NCI-H1417 treated with DMSO at 0.1 percent for 48 hours (cell line): Measurements from ENCODE around the gene MVD.
"Not testable (repeated sequence)": the region's sequence is repeated elsewhere in the genome, so short reads cannot be mapped to it uniquely, and the experiment has no call there.

Experiments
- DNase-seq: peaks from one replicate; lab custom pipeline; 2025; lab: John Stamatoyannopoulos, UW

Gene MVD

DNA sequence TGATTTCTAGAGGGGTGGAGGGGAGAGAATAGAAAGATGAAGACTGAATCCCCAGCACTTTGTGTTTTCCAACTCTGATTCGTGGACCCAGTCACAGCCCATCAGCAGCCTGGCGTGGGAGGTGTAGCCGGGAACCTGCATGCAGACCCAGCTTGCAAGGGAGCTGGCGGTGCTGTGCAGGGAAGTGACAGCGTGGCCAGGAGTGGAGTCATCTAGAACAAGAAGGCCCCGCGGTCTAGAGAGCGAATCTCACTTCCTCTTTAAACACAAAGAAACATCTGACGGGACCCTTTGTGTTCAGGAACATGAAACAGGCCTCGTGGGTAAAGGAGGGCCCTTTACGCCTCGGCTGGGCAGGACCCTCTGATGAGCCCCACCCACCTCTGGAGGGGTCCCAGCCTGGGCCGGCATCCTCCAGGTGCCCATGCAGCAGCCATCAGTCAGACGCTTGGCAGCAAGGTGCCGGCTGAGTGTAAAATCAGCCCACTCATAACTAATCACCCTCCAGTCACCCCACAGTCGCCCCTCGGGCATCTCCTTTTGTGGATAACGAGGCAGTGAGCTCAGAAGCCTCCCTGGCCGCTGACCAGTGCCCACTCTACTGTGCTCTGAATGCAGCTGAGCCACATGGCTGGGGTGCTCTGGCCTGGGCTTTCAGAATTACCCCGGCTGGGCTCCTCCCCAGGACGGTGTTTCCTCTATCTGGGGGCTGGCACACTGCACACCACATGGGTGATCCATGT is 19.0 kb upstream of the MVD start:
- DNase-seq: no peak

DNA sequence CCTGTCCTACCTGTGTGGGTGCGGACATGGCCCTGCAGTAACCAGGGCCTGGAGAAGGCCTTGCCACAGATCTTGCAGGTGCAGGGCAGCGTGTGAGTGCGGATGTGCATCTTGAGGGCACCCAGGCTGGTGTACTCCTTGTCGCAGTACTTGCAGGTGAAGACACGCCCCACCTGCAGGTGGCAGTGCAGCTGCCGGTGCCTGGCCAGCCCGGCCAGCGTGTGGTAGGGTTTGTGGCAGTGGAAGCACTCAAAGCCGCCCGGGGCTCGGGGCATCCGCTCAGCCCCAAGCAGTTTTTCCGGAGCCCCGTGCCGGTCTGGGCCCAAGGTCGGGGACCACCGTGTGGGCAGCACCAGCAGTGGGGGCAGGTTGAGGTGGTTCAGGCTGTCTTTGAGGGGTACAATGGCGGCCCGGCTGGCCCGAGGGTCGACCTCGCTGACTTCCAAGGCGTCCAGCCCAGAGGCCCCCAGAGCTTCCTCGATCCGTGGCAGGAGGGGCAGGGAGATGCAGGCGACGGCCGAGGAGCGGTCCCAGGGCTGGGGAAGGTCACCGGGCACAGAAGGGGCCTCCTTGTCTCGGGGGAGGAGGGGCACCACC is 18.3 kb upstream of the MVD start:
- DNase-seq: no peak

DNA sequence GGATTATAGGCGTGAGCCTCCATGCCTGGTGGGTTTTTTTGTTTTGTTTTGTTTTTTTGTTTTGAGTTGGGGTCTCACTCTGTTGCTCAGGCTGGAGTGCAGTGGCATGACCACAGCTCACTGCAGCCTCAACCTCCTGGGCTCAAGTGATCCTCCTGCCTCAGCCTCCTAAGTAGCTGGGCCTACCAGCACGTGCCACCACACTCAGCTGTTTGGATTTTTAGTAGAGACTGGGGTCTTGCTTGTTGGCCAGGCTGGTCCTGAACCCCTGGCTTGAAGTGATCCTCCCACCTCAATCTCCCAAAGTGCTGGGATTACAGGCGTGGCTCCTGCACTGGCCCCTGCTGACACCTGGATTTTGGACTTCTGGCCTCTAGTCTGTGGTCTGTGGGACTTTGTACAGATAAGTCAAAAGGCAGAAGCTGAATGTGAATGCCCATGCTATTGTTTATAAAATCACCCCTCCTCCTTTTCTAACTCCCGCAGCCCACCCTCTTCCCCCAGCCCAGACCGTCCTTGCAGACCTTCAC is 17.7 kb upstream of the MVD start:
- DNase-seq: no peak

DNA sequence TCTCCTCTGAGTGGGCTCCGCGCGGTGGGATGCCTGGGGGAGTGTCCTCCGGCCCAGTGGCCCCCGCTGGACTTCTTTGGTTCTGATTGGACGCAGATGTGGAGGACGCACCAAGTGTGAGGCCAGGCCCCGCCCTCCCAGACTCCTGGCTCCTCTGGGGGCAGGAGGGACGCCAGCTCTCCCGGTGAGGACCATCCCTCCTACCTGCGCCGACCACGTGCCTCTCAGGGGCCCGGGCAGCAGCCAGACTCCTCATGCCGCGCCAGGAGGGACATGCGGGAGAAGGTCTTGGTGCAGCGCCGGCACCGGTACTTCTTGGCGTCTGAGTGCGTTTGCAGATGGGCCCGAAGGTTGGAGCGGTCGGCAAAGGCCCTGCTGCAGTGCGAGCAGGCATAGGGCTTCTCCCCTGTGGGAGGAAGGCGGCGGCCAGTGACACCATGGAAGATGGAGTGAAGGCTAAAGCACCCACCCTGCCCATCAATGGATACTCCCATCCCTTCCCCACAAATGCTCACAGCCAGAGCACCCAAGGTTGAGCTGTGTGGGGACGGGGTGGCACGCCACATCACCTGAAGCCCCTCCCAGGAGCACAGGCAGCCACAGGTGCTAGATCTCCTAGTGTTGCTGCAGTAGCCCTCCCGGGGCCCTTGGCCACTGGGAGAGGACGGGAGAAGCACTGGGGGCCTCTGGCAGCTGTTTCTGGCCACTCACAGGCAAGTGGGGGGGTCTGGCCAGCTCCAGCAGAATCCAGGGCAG is 15.5 kb upstream of the MVD start:
- DNase-seq: no peak

DNA sequence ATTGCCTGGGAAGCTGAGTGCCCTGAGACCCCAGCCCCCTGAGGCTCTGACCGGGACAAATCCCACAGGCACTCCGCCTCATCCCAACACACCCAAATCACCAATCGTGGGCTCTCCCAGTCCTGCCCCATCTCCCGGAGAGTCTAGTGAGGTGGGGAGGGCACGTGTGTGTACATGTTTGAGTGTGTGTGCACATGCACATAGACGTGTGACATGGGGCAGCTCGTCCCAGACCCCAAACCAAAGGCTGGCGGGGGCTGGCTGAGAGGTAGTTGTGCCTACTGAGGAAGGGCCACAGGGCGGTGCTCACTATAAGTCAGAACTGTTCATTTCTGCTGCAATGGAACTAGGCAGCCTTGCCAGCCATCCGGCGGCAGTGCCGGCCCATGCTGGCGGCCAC is 14.8 kb upstream of the MVD start:
- no peak for DNase-seq

GRCh38 chr16:88676502-88677242 is 13.8 kb upstream of the MVD start:
- no peak for DNase-seq

GRCh38 chr16:88673716-88674379 is 11.0 kb upstream of the MVD start:
- DNase-seq: no peak

- no peak for DNase-seq
Observed at GRCh38 chr16:88672776-88673175, 9.9 kb upstream of the MVD start.

GRCh38 chr16:88671806-88672205 is 8.9 kb upstream of the MVD start:
- no peak for DNase-seq

- DNase-seq: no peak
Observed at GRCh38 chr16:88669980-88670379, 7.1 kb upstream of the MVD start.

DNA sequence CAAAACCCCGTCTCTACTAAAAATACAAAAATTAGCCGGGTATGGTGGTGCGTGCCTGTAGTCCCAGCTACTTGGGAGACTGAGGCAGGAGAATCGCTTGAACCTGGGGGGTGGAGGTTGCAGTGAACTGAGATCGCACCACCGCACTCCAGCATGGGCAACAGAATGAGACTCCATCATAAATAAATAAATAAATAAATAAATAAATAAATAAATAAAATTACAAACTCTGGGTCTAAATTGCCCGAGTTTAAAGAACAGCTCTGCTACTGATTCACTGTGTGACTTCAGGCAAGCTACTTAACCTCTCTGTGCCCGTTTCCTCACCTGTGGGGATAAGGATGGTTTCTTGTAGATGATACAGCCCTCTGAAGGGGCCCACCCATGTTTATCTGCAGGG is 6.6 kb upstream of the MVD start:
- DNase-seq: not testable (repeated sequence)

- DNase-seq: no peak
Observed at GRCh38 chr16:88667461-88667860, 4.6 kb upstream of the MVD start.

DNA sequence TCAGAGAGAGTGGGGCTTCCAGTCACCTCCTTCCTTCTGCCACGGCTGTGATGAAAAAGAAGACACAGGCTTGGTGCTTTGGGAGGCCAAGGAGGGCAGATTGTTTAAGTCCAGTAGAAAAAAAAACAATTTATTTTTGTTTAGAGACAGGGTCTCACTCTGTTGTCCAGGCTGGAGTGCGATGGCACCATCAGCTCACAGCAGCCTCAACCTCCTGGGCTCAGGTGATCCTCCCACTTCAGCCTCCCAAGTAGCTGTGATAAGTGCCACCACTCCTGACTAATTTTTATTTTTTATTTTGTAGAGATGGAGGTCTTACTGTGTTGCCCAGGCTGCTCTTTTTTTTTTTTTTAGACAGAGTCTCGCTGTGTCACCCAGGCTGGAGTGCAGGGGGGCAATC is 2.7 kb upstream of the MVD start:
- DNase-seq: no peak

- DNase-seq: no peak
Observed at GRCh38 chr16:88665148-88665547, 2.3 kb upstream of the MVD start.

GRCh38 chr16:88662222-88662842 is 559 bp downstream of the MVD start:
- no peak for DNase-seq

DNA sequence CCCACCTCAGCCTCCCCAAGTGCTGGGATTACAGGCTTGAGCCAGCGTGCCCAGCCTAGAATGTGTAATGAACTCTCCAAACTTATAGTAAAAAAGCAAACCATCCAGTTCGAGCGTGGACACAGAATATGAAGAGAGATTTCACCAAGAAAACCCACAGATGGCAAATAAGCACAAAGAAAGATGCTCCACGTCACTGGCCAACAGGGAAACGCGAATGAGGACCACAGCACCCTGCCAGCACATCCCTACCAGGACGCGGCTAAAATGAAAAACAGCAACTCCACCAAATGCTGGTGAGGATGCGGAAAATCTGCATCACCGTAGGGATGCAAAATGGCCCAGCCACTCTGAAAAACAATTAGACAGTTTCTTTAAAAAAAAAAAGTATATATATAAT is 1.4 kb downstream of the MVD start:
- no peak for DNase-seq

DNA sequence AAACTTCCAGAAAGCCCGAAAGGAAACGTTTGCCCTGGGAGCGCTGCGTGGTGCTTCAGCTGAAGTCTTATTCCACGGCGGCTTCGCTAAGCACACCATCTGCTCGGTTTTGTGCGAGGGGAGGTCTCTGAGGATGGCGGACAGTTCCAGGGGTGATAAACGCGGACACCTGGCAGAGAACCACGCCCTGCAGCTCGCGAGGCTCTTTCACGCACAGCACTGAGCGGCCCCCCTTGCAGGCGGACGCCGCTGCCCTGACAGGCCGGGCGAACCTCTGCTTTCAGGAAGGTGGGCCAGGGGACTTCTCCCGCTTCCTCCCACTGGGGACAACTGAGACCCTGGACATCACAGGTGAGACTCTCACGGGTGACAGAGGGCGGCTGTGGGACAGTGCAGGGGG is 3.7 kb downstream of the MVD start:
- no peak for DNase-seq

DNA sequence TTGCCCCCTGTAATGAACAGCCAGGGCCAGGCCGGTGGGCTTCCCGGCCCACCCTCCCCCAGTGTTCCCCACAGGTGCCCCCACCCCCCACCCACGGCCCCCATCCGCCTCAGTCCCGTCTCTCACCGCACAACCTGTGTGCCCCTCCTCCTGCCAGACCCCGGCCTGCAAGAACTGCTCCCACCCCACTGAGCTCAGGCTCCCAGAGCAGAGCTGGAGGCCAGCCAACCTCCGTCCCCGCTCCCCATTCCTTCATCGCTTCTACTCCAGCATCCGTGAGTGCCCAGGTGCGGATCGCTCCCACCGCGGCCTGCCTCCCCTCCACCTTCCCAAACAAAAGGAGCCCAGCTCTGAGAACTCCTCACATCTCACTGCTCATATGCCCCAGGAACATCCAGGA is 4.2 kb downstream of the MVD start:
- no peak for DNase-seq

DNA sequence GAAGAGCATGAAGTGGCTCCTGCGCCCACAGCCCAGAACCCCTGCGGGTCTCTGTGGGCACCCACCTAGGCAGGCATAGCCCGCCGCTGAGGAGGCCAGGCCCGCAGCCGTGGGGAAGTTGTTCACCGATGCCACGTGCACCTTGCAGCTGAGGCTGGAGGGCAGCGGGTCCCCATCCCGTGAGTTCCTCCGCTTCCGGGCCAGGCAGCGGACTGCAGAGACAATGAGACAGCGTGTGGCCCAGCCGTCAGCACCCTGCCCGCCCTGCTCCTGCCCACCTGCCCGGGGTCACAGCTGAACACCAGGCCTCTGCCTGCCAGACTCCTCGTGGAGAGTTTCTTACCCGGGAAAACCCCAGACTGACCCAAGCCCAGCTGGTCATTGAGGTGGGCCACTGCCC is 5.5 kb downstream of the MVD start:
- DNase-seq: no peak

DNA sequence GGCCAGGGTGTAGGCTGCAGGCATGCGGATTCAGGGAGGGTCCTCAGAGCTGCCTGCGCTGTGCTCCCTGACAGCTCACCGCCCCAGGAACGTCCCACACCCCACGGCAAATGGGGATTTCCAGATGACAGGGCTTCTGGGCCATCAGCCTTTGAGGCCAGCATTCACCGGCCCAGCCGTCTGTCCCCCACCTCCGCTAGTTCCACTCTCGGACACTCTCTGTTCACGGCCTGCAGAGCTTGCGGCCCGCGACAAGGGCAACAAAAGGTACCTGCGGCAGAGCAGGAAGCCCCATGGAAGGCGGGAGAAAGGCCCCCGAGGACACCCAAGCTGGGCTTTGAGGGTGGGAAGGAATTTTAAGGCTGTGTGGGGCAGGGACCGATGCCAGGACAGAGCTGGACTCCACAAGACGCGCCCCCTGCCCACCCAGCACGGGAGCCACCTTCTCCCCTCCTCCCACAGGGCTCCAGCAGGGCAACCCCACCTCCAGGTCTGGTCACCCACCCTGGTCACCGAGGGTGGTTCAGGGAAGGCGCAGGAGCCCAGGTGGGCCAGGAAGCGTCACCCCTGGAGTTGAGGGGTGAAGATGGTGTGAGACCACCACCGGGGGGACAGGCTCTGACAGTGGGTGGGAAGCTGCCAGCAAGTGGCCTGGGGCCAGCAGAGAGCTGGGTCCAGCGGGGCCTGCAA is 6.5 kb downstream of the MVD start:
- no peak for DNase-seq
